SK-N-SH treated with all-trans-retinoic acid at 6 μM for 48 hours (cell line): ENCODE data around the gene NDUFB5.
A peak's percentile ranks its signal among the peaks of the same experiment; 100 is the strongest.

ENCODE experiments used
- ATAC-seq: fragments of 200-7000 bp; cut with Tn5 transposase; 3 replicates; pipeline ENCODE4 v1.9.1; 2020; ENCODE audit warnings: mild to moderate bottlenecking, moderate library complexity
- BACH2 ChIP-seq: fragments of 250-450 bp; sonication (Bioruptor Pico); IDR thresholded peaks from 2 replicates; pipeline ENCODE4 v1.9.0; 2021; ENCODE audit warnings: mild to moderate bottlenecking, borderline replicate concordance
- ESRRG ChIP-seq: fragments of 250-450 bp; sonication (Bioruptor Pico); IDR thresholded peaks from 2 replicates; pipeline ENCODE4 v1.6.1; 2021; ENCODE audit warnings: mild to moderate bottlenecking
- GLIS3 ChIP-seq: fragments of 250-450 bp; sonication (Bioruptor Pico); IDR thresholded peaks from 2 replicates; pipeline ENCODE4 v1.5.0; 2020; ENCODE audit warnings: mild to moderate bottlenecking, moderate library complexity
- ISL1 ChIP-seq: fragments of 250-450 bp; sonication (Bioruptor Pico); IDR thresholded peaks from 2 replicates; pipeline ENCODE4 v2.1.2; 2022; ENCODE audit warnings: mild to moderate bottlenecking, moderate library complexity
- OSR1 ChIP-seq: fragments of 250-450 bp; sonication (Bioruptor Pico); IDR thresholded peaks from 2 replicates; pipeline ENCODE4 v1.8.0; 2022; ENCODE audit warnings: moderate library complexity, mild to moderate bottlenecking, inconsistent platforms
- PPARA ChIP-seq: fragments of 250-450 bp; sonication (Bioruptor Pico); IDR thresholded peaks from 2 replicates; pipeline ENCODE4 v1.5.0; 2020; ENCODE audit warnings: mild to moderate bottlenecking, borderline replicate concordance
- RARB ChIP-seq: fragments of 250-450 bp; sonication (Bioruptor Pico); IDR thresholded peaks from 2 replicates; pipeline ENCODE4 v1.8.0; 2021; ENCODE audit warnings: mild to moderate bottlenecking, moderate library complexity
- SNAI2 ChIP-seq: fragments of 250-450 bp; sonication (Bioruptor Pico); IDR thresholded peaks from 2 replicates; pipeline ENCODE4 v1.5.0; 2020; ENCODE audit warnings: mild to moderate bottlenecking, moderate library complexity
- TCF4 ChIP-seq: fragments of 250-450 bp; sonication (Bioruptor Pico); IDR thresholded peaks from 2 replicates; pipeline ENCODE4 v1.8.0; 2021; ENCODE audit warnings: mild to moderate bottlenecking, moderate library complexity, borderline replicate concordance
- TOX ChIP-seq: fragments of 250-450 bp; sonication (Bioruptor Pico); IDR thresholded peaks from 2 replicates; pipeline ENCODE4 v1.8.0; 2021; ENCODE audit warnings: mild to moderate bottlenecking, moderate library complexity, borderline replicate concordance
- ZC3H10 ChIP-seq: fragments of 250-450 bp; sonication (Bioruptor Pico); IDR thresholded peaks from 2 replicates; pipeline ENCODE4 v1.5.1; 2021; ENCODE audit warnings: mild to moderate bottlenecking, moderate library complexity
- ZFP30 ChIP-seq: fragments of 450-650 bp; formaldehyde crosslinking; IDR thresholded peaks from 2 replicates; pipeline ENCODE4 v1.5.0; 2022; ENCODE audit warnings: mild to moderate bottlenecking, moderate library complexity
- ZNF565 ChIP-seq: fragments of 450-650 bp; formaldehyde crosslinking; conservative IDR thresholded peaks from 2 replicates; pipeline ENCODE4 v1.5.0; 2020; ENCODE audit warnings: low read depth, mild to moderate bottlenecking, moderate library complexity
- ZNF70 ChIP-seq: fragments of 450-650 bp; formaldehyde crosslinking; IDR thresholded peaks from 2 replicates; pipeline ENCODE4 v1.5.0; 2020; ENCODE audit warnings: mild to moderate bottlenecking, moderate library complexity
- ZNF8 ChIP-seq: fragments of 450-650 bp; formaldehyde crosslinking; IDR thresholded peaks from 2 replicates; pipeline ENCODE4 v1.5.0; 2020; ENCODE audit warnings: mild to moderate bottlenecking, moderate library complexity
- TF ChIP-seq, protein P1 (sequence below): fragments of 250-450 bp; sonication (Bioruptor Pico); IDR thresholded peaks from 2 replicates; pipeline ENCODE4 v1.5.0; 2020; ENCODE audit warnings: mild to moderate bottlenecking, moderate library complexity
- TF ChIP-seq, protein P2 (sequence below): fragments of 250-450 bp; sonication (Bioruptor Pico); IDR thresholded peaks from 2 replicates; pipeline ENCODE4 v1.5.1; 2021; ENCODE audit warnings: mild to moderate bottlenecking, moderate library complexity
- TF ChIP-seq, protein P3 (sequence below): fragments of 250-450 bp; sonication (Bioruptor Pico); IDR thresholded peaks from 2 replicates; pipeline ENCODE4 v1.5.1; 2020; ENCODE audit warnings: low read depth, mild to moderate bottlenecking, moderate library complexity
- TF ChIP-seq, protein P4 (sequence below): fragments of 250-450 bp; sonication (Bioruptor Pico); IDR thresholded peaks from 2 replicates; pipeline ENCODE4 v1.8.0; 2020; ENCODE audit warnings: mild to moderate bottlenecking, moderate library complexity, borderline replicate concordance

NDUFB5 gene

DNA sequence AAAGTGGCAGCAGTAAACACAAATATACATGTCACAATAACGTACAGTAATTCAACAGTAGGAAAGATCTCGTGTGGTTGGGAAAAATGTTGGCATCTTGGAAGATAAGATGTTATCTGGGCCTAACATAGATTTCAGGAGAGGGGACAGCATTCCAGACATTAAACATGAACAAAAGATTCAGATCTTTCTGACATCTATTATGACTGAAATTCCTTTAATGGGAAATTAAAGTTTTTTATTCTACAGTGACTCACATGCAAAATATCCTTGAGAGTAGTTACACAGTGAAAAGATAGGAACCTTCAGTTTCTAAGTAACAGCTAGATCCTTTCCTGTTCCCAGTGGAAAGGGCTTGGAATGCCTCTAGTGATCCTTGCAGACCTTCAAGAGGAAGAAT, 9.2 kb downstream of the NDUFB5 start:
- no peak for TF ChIP-seq PPARA (CRISPR knock-in tag)
- no peak for TF ChIP-seq ZNF565 (CRISPR knock-in tag)
- TF ChIP-seq, protein P1, sequence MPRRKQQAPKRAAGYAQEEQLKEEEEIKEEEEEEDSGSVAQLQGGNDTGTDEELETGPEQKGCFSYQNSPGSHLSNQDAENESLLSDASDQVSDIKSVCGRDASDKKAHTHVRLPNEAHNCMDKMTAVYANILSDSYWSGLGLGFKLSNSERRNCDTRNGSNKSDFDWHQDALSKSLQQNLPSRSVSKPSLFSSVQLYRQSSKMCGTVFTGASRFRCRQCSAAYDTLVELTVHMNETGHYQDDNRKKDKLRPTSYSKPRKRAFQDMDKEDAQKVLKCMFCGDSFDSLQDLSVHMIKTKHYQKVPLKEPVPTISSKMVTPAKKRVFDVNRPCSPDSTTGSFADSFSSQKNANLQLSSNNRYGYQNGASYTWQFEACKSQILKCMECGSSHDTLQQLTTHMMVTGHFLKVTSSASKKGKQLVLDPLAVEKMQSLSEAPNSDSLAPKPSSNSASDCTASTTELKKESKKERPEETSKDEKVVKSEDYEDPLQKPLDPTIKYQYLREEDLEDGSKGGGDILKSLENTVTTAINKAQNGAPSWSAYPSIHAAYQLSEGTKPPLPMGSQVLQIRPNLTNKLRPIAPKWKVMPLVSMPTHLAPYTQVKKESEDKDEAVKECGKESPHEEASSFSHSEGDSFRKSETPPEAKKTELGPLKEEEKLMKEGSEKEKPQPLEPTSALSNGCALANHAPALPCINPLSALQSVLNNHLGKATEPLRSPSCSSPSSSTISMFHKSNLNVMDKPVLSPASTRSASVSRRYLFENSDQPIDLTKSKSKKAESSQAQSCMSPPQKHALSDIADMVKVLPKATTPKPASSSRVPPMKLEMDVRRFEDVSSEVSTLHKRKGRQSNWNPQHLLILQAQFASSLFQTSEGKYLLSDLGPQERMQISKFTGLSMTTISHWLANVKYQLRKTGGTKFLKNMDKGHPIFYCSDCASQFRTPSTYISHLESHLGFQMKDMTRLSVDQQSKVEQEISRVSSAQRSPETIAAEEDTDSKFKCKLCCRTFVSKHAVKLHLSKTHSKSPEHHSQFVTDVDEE (CRISPR knock-in tag): peak; percentile 46; the same call in 1 of the 2 replicates
- TF ChIP-seq, protein P2, sequence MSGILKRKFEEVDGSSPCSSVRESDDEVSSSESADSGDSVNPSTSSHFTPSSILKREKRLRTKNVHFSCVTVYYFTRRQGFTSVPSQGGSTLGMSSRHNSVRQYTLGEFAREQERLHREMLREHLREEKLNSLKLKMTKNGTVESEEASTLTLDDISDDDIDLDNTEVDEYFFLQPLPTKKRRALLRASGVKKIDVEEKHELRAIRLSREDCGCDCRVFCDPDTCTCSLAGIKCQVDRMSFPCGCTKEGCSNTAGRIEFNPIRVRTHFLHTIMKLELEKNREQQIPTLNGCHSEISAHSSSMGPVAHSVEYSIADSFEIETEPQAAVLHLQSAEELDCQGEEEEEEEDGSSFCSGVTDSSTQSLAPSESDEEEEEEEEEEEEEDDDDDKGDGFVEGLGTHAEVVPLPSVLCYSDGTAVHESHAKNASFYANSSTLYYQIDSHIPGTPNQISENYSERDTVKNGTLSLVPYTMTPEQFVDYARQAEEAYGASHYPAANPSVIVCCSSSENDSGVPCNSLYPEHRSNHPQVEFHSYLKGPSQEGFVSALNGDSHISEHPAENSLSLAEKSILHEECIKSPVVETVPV (CRISPR knock-in tag): peak; percentile 49; the same call in 1 of the 2 replicates
- peak; percentile 67 for TF ChIP-seq TCF4 (CRISPR knock-in tag)
- TF ChIP-seq ESRRG (CRISPR knock-in tag): 0 out of 2 replicates have a peak, but pooled peaks have one; percentile 43
- TF ChIP-seq, protein P3, sequence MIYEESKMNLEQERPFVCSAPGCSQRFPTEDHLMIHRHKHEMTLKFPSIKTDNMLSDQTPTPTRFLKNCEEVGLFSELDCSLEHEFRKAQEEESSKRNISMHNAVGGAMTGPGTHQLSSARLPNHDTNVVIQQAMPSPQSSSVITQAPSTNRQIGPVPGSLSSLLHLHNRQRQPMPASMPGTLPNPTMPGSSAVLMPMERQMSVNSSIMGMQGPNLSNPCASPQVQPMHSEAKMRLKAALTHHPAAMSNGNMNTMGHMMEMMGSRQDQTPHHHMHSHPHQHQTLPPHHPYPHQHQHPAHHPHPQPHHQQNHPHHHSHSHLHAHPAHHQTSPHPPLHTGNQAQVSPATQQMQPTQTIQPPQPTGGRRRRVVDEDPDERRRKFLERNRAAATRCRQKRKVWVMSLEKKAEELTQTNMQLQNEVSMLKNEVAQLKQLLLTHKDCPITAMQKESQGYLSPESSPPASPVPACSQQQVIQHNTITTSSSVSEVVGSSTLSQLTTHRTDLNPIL (CRISPR knock-in tag): peak; percentile 88
- TF ChIP-seq, protein P4, sequence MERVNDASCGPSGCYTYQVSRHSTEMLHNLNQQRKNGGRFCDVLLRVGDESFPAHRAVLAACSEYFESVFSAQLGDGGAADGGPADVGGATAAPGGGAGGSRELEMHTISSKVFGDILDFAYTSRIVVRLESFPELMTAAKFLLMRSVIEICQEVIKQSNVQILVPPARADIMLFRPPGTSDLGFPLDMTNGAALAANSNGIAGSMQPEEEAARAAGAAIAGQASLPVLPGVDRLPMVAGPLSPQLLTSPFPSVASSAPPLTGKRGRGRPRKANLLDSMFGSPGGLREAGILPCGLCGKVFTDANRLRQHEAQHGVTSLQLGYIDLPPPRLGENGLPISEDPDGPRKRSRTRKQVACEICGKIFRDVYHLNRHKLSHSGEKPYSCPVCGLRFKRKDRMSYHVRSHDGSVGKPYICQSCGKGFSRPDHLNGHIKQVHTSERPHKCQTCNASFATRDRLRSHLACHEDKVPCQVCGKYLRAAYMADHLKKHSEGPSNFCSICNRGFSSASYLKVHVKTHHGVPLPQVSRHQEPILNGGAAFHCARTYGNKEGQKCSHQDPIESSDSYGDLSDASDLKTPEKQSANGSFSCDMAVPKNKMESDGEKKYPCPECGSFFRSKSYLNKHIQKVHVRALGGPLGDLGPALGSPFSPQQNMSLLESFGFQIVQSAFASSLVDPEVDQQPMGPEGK (CRISPR knock-in tag): peak; percentile 91; the same call in 1 of the 2 replicates
- peak; percentile 56; the same call in 1 of the 2 replicates for TF ChIP-seq SNAI2 (CRISPR knock-in tag)
- TF ChIP-seq BACH2: no peak
- 0 out of 2 replicates have a peak, but pooled peaks have one; percentile 52 for TF ChIP-seq ZC3H10 (CRISPR knock-in tag)
- peak; percentile 99 for TF ChIP-seq ISL1
- peak; percentile 96 for ATAC-seq

DNA sequence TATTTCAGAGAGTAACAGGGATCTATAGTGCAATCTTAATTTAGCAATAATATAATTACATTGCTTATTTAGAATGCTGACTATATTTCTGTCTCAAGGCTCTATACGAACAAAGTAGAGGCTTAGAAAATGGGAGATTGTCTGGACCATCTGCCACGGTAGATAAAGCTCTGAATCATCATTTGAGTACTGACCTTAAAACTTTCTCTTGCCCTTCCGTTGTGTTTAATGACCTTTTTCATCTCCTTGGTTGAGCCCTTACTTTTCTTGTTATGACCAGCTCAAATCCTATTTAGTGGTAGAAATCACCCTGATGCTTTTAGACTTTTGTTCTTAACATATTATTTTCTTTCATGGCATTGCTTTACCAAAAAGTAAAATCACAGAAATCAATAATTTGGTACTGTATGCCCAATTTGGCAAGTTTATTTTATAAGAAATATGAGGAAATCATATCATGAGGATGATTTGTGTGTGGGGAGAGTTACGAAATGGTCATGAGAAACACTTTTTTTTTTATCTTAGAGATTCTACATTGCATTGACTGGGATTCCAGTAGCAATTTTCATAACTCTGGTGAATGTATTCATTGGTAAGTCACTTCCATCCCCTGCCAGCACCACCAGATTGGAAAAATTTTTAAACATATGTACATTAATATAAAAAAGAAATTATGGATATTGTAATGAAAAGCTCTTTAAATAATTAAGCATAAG, 11.0 kb downstream of the NDUFB5 start:
- TF ChIP-seq, protein P1 (CRISPR knock-in tag): no peak
- TF ChIP-seq ZNF8 (CRISPR knock-in tag) (no peak), ESRRG (CRISPR knock-in tag) (no peak), ZFP30 (CRISPR knock-in tag) (no peak), ISL1 (peak; percentile 37; the same call in 1 of the 2 replicates), RARB (CRISPR knock-in tag) (no peak), TOX (CRISPR knock-in tag) (no peak), BACH2 (no peak), GLIS3 (no peak), ZNF70 (peak; percentile 89), OSR1 (no peak)
- TF ChIP-seq, protein P4 (CRISPR knock-in tag): no peak
- TF ChIP-seq, all 23 proteins: peak for 2
- ATAC-seq: no peak
